ENCODE measurements around the gene THADA.
"Not testable (repeated sequence)": the region's sequence is repeated elsewhere in the genome, so short reads cannot be mapped to it uniquely, and the experiment has no call there.

THADA gene

DNA sequence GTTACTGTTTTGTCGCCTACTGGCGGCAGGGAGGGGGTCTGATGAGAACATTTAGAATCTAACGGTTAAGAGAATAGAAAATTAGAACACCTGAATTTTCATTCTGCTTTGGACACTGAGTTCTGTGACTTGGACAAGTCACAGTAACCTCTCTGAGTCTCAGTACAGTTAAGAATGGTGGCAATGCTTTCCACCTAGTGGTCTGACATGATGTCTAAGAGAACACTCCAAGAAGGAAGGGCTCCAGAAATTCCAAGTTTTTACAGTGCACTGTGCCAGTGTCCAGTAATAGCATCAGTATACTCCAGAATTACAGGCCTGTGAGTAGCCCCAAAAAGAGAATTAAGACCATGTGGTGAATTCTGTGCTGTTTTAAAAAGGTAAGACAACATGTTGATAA, 195.3 kb downstream of the THADA start:
- TF ChIP-seq, protein P1, sequence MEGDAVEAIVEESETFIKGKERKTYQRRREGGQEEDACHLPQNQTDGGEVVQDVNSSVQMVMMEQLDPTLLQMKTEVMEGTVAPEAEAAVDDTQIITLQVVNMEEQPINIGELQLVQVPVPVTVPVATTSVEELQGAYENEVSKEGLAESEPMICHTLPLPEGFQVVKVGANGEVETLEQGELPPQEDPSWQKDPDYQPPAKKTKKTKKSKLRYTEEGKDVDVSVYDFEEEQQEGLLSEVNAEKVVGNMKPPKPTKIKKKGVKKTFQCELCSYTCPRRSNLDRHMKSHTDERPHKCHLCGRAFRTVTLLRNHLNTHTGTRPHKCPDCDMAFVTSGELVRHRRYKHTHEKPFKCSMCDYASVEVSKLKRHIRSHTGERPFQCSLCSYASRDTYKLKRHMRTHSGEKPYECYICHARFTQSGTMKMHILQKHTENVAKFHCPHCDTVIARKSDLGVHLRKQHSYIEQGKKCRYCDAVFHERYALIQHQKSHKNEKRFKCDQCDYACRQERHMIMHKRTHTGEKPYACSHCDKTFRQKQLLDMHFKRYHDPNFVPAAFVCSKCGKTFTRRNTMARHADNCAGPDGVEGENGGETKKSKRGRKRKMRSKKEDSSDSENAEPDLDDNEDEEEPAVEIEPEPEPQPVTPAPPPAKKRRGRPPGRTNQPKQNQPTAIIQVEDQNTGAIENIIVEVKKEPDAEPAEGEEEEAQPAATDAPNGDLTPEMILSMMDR (IDR thresholded peaks at IDR 0.05; ENCODE audit: low read depth, low read length) = no peak
- H3K4me3 ChIP-seq (ENCODE audit: low read depth, low read length) = no peak overlapping the region

DNA sequence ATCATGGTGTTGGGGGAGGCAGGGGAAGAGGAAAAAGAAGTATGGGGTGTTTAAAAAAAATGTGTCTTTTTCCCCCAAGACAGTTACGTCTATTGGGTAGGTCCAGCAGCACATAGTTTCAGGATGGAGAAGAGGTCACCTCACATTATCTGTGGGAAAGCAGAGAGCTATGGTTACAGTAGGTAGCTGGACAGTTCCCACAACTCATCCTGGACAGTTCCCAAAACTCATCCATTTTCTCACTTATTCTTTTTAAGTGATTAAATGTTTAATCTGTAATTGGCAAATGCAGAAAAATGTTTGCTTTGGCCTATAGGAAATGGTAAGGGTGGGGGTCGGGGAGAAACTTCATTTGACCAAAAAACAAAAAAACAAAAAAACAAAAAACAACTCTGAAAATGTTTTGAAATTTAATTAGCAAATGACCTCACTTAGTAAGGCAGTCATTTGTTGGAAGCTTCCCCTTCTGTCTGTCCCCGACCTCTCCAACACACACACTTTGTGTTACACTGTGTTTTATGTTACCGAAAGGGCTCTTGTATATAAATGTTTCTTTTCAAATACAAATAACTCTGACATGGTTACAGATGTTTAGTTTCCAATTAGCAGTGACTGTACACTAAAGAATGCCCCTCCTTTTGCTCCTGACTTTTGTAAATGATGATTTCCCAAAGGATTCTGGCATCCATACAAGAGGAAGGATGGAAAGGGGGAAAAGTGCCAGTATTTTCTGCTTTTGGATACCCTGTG, 196.1 kb downstream of the THADA start:
- H3K4me3 ChIP-seq (ENCODE audit: low read depth, low read length) = no peak overlapping the region
- TF ChIP-seq, protein P1 (IDR thresholded peaks at IDR 0.05; ENCODE audit: low read depth, low read length) = no peak

DNA sequence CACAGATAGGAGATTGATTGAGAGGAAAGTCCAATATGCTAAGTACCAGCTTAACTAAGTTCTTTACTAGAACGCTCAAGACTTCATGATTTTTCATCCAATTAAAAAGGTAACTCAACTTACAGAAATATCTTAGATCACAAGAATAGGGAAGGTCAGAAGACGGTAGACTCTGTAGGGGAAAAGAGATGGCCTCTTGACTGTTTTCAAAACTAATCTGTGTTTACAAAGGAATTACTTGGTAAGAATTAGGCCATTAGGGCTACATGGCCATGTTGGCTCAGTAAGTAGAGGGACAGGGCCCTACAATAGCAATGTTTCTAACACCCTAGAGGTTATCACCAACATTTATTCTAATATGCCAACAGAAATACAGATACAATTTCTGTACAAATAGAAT, 196.7 kb downstream of the THADA start:
- TF ChIP-seq, protein P1 (IDR thresholded peaks at IDR 0.05; ENCODE audit: low read depth, low read length) = no peak
- H3K4me3 ChIP-seq (ENCODE audit: low read depth, low read length) = no peak overlapping the region

DNA sequence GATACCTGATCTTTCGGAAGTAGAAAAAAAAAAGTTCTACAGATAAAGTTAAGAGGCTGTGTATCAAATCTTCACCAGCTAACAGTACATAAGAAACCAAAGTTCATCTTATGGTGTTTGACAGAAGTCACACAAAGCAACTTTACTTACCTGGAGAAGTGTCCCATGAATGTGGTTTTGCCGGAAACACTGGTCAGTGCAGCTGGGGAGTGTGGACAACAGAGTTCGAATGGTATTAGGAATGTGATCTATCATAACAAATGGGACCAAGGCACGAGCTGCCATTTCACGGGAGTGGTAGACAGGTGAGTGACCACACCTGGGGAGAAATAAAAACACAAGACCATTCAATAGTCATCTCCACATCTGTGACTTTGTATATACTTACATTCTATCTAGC, 198.0 kb downstream of the THADA start:
- no peak overlapping the region for H3K4me3 ChIP-seq (ENCODE audit: low read depth, low read length)
- TF ChIP-seq, protein P1 (IDR thresholded peaks at IDR 0.05; ENCODE audit: low read depth, low read length) = no peak

DNA sequence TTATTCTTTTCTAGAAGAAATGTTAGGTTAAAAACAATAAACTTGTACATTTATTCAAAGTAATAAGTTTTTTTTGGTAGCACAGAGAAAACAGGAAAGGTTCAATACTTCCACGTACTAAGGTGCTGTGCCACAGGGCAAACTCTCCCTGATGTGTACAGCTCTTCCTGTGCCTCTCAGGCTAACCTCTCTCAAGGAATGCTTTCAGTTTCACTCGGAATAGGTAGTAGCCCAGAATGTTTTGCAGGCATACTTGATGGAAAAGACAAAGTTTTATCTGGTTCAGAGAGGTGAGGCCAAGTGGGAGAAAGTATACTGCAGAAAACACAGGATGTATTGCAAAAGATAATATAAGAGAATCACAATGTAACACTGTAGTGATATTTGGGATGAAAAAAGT, 198.4 kb downstream of the THADA start:
- H3K4me3 ChIP-seq (ENCODE audit: low read depth, low read length) = no peak overlapping the region
- TF ChIP-seq, protein P1 (IDR thresholded peaks at IDR 0.05; ENCODE audit: low read depth, low read length) = no peak

DNA sequence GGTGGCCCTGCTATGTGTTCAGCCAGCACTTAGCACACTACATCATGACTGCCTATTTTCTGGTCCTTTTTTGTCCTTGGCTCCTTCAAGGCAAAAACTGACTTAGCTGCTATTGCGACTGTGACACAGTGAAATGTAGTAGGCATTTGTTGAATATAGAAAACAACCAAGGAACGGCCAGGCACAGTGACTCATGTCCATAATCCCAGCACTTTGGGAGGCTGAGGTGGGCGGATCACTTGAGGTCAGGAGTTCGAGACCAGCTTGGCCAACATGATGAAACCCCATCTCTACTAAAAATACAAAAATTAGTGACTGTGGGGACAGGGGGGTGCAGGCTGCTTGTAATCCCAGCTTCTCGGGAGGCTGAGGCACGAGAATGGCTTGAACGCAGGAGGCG, 199.5 kb downstream of the THADA start:
- H3K4me3 ChIP-seq (ENCODE audit: low read depth, low read length) = not testable (repeated sequence)

DNA sequence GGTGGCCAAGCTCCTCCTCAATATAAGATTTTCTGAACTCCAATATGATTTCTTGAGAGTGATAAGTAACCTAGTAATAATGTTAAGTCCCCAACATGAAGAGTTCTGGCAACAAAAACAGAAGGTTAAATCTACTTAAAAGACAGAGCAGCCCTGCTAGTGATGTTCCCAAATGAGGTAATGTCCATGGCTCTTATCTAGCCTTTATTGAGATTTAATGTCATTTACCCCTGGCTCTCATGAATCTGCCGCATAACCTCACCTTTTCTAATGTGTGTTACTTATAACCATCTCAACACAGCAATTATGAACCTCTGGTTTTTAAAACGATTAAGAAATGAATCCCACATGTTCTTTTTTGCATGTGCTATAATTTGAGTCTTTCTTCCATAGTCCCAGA, 201.9 kb downstream of the THADA start:
- no peak overlapping the region for H3K4me3 ChIP-seq (ENCODE audit: low read depth, low read length)
- TF ChIP-seq, protein P1 (IDR thresholded peaks at IDR 0.05; ENCODE audit: low read depth, low read length) = no peak

DNA sequence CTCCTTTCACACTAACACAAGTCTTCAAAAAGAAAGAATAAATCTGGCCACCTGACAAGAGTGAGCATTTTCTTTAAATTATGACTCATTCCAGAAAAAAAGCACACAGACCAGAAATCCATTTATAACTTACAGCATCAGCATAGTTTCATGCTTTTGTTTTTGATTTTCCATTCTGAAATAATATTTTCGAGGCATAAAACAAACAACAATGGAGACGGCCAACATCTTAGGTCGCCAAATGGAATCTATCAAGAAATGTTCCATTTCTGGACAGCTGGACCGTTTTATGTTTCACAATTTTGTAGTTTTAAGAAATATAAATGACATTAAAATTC, 204.0 kb downstream of the THADA start:
- H3K4me3 ChIP-seq (ENCODE audit: low read depth, low read length) = no peak overlapping the region

More for the DNA sequence above, 204.0 kb downstream of the THADA start:
- TF ChIP-seq, protein P1 (IDR thresholded peaks at IDR 0.05; ENCODE audit: low read depth, low read length) = no peak
